NCI-H1105 (cell line): ENCODE measurements around the gene RNF112.
"Not testable (repeated sequence)": the region's sequence is repeated elsewhere in the genome, so short reads cannot be mapped to it uniquely, and the experiment has no call there.

Experiments
- DNase-seq: peaks from one replicate; lab custom pipeline; 2025; lab: John Stamatoyannopoulos, UW

Gene RNF112

DNA sequence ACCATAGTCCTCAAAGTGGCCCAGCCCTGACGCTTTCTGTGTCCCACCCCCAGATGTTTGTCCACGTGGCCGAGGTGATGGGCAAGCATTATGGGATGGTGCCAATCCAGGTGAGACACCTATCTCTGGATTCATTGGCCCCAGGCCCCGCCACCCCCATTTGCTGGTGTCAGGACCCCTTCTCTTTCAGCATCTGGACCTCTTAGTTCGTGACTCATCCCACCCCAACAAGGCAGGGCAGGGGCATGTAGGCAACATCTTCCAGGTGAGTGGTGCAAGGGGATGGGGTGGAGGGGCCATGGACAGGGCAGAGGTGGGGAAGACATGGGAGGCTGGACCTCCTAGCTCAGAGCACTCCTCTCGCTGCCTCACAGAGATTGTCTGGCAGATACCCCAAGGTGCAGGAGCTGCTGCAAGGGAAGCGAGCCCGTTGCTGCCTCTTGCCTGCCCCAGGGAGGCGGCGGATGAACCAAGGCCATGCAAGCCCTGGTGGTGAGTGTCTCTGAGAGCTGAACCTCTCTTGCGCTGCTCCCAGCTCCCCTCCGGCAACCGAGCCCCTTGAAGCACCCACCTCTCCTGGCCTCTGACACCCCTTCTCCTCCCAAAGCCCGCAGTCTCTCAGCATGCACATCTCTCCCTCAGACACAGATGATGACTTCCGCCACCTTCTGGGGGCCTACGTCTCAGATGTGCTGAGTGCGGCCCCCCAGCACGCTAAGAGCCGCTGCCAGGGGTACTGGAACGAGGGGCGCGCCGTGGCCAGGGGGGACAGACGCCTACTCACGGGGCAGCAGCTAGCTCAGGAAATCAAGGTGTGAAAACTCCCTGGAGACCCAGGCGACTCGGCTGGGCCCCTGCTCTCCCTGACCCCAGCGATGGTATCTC lies 3.6 kb downstream of the RNF112 start:
- DNase-seq: no peak

DNA sequence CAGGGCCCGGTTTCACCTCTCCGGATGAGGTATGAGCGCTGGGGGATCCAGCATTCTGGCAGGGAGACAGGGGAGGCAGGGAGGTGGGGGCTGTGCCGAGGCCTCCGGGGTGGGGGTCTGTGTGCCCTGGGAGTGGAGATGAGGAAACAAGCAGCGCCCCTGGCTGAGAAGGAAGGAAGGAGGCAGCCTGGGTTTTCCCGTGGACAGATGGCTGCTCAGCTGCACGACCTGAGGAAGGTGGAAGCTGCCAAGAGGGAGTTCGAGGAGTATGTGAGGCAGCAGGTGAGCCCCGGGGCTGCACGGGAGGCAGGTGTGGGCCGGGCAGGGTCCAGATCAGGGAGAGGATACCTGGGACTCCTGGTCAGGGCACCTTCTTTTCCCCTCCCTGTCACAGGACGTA lies 4.3 kb downstream of the RNF112 start:
- DNase-seq: no peak

DNA sequence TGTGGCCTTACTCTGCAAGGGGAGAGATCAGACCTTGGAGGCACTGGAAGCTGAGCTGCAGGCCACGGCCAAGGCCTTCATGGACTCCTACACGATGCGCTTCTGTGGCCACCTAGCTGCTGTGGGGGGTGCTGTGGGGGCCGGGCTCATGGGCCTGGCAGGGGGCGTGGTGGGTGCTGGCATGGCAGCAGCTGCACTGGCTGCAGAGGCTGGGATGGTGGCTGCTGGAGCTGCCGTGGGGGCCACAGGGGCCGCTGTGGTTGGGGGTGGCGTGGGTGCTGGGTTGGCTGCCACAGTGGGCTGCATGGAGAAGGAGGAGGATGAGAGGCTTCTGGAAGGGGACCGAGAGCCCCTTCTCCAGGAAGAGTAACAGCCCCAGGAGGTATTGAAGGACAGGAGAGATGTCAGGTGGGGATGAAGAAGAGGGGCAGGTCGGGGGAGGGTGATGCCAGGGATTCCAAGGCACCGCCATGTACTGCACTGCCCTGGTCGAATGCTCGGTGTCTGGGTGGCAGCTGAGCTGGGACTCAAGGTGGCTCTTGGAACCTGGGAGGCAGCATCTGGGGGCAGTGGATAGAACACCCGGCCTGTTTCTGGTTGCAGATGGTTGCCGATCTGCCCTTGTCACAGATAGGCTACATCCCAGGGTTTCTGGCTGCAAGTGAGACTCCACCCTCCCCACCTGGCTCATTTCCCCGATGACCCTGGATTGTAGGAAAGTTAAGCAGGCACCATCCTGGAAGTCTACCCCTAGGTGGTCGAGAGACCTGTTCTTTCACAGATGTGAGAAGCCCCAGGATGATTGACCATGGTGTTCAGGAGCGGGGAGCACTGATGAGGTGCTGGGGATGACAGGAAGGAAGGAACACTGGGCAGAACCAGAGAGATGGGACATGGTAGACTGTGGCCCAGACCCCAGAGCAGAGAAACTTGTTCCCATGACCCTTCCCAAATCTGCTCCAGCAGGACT lies 5.1 kb downstream of the RNF112 start:
- no peak for DNase-seq

DNA sequence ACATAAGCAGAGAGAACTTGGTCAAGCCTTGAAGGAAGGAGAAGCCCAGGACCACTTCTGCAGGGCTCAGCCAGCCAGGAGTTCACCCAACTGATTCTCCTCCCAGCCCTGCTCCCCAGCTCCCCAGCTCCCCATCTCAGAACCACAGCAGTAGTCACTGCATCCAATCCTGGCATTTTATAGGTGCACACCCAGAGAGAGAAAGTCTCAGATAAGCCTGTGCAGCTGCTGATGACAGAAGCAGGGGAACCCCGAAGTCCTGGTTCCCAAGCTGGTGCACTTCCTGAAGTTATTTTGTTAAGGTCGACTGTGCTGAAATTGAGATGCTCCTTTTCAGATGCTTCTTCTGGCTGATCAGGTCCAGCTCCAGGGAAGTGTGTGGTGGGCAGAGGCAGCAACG lies 6.6 kb downstream of the RNF112 start:
- no peak for DNase-seq

DNA sequence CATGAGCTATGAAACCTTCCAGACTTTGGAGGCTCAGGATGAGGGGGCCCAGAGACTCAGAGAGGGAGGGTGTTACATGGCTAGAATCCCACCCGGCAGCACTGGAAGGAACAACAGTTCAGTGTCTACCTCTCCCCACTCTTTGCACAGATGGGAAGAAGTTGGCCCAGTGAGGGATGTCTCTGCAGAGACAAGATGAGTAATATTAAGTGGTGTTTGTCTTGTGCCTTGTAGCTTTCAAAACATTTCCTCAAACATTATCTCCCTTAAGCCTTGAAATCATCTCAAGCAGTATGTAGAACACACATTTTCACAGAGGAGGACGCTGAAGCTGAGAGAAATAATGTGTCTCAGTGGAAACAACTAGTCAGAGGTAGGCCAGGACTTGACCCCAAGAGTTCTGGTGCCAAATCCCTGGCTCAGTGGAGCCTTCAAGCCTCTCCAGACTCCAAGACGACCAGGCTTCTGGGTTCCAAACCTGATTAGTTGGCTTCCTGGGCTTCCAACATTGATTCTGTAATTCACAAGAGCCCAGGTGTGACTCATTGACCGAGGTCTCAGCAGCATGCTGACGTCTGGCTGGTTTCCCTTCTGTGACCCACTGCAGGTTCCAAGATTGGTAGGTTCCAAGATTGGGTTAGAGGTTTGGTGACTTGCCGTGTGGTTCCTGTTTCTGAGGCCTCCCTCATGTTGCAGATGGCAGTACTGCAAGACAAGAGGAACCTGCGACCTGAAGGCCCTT lies 7.4 kb downstream of the RNF112 start:
- no peak for DNase-seq

DNA sequence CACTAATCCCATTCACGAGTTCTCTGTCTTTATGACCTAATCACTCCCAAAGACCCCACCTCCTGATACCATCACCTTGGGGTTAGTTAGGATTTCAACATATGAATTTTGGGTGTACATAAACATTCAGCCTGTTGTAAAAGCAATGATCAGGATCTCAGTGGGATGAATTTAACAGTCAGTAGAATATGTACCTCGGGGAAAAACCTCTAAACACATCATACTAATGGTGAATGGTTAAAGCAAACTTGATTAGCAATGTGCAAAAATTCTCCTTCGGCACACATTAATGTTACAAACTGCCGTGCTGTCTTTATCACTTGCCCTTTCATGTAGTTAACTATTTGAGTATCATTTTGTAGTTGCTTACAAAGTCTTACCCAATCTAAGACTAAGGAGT lies 10.2 kb downstream of the RNF112 start:
- DNase-seq: no peak

DNA sequence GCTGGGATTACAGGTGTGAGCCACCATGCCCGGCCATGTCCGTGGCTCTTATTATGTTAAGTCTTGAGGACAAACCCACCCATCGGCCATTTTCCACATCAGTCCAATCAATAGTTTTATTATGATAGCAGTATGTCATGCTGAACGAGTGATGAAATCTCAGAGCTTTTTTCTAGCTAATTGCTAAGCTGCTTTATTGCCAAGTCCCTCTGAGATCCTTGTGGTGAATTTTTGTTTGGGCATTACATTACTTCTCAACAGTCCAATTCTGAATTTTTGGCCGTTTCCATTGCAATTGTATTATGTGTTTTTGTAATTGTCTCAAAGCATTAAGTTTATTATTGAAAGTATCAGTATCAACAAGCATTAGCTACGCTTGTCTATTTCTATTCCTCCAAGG lies 10.9 kb downstream of the RNF112 start:
- DNase-seq: no peak

DNA sequence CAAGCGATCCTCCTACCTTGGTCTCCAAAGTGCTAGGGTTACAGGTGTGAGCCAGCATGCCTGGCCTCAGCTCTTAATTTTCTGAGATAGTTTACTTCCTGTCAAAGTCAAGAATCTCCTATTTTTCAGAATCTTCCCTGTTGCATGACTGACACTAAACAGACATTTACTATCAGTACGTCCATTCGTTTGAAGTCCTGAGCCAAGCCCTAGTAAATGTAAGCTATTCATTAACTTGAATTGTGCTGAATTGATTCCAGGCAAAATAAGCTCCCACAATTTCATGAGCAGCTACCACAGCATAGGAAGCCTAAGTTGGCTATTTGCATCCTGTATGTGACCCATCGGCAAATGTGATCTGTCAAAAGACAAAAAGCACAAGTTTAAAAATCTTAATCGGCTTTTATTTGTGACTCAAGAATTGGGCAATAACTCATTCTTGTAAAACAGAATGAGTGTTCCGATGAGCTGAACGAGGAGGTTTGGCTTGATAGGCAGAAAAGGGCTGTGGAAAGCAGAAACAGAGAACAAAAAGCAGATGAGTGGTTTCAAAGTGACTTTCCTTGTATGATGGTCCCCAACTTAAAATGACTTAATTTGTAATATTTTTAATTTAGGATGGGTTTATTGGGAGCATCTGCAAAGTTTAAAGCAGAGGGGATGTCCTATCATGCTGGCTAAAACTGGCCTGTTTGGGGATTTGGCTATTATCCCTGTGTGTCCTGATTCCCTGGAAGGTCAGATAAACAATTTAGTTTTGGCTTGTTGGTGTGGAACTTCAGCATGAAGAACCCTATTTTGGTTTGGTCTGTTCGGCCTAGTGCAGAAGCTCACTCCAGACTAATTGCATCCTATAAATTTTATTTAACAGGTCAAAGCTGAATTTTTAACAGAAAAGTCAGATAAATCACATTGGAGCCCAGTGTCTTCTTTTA lies 14.2 kb downstream of the RNF112 start:
- DNase-seq: no peak

DNA sequence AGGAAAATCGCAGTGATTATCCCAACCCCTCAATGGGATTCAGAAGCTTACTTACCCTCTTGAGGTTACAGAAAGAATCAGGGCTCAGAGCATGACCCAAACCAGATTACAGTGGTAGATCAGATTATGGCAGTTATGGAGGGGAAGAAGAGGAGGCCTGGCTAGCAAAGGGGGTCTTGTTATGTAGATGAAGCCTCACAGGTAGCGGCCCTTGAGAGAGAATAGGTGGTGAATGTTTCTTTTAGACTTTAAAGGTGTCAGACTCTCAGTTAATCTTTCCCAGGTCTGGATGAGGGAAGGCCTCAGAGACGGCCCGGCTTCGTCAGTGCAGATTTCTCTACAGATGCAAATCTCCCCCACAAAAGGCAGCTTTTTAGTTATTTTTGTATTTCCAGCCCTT lies 15.6 kb downstream of the RNF112 start:
- DNase-seq: no peak

DNA sequence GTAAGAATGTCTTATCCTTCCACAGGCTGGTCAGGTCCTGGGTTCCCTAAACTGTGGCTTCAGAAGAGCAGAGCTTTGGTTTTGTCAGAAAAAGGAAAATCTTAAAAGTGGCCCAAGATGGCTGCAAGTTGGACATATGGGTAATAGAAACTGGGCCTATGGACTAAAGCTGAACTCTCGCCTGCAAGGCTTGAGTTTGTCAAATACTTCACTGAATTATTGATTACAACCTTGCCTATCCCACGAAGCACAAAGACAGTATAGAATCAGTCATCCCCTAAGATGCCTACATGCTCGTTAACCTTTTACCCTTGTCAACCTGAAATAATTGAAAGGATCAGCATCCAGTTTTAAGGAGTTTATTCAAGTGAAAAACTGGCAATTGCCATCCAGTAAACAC lies 20.7 kb downstream of the RNF112 start:
- no peak for DNase-seq

DNA sequence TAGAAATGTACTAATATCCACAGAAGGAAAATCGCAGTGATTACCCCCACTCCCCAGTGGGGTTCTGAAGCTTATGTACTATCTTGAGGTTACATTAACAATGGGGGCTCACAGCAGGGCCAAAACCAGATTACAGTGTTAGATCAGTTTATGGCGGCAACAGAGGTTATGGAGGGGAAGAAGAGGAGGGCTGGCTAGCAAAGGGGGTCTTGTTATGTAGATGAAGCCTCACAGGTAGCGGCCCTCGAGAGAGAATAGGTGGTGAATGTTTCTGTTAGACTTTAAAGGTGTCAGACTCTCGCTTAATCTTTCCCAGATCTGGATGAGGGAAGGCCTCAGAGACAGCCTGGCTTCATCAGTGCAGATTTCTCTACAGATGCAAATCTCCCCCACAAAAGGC lies 22.2 kb downstream of the RNF112 start:
- no peak for DNase-seq

DNA sequence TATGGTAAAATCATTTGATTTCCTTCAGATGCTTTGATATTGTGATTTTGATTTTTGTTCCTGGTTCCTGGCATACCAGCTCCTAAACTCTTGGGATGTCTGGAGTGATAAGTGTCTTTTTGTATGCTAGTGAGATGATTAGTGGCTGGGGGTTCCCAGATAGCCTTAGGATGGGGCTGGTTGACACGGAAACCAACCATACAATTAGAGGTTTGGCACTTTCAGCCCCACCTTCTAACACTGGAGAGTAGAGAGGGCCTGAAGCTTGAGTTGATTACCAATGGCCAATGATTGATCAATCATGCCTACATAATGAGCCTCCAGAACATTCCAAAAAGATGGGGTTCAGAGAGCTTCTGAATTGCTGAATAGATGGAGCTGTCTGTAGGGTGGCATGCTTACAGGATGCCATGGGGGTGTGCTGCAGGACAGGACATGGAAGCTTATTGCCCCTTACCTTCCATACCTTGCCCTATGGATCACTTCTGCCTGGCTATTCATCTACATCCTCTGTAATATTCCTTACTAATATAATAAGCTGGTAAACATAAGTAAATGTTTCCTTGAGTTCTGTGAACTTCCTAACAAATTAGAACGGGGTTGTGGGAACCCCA lies 22.8 kb downstream of the RNF112 start:
- no peak for DNase-seq

DNA sequence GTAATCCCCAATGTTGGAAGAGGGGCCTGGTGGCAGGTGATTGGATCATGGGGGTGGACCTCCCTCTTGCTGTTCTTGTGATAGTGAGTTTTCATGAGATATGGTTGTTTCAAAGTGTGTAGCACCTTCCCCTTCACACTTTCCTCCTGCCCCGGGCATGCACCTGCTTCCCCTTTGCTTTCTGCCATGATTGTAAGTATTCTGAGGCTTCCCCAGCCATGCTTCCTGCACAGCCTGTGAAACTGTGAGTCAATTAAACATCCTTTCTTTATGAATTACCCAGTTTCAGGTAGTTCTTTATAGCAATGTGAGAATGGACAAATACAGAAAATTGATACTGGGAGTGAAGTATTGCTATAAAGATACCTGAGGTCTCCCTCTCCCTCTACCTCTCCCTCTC lies 29.4 kb downstream of the RNF112 start:
- no peak for DNase-seq

DNA sequence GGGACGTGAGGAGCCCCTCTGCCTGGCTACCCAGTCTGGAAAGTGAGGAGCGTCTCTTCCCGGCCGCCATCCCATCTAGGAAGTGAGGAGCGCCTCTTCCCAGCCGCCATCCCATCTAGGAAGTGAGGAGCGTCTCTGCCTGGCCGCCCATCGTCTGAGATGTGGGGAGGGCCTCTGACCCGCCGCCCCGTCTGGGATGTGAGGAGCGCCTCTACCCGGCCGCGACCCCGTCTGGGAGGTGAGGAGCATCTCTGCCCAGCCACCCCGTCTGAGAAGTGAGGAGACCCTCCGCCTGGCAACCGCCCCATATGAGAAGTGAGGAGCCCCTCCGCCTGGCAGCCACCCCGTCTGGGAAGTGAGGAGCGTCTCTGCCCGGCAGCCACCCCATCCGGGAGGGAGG lies 30.3 kb downstream of the RNF112 start:
- DNase-seq: not testable (repeated sequence)

DNA sequence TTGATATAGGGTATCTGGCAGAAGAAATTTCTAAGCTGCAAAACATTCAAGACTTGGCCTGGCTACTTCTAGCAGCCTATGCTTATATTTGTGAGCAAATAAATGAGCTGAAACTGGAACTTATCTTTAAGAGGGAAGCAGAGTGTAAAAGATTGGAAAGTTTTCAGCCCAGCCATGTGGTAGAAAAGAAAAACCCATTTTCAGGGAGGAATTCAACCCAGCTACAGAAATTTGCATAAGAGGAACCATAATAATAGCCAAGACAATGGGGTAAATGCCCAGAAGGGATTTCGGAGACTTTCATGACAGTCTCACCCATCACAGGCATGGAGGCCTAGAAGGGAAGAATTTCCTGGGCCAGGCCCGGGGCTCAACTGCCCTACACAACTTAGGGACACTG lies 31.7 kb downstream of the RNF112 start:
- no peak for DNase-seq

DNA sequence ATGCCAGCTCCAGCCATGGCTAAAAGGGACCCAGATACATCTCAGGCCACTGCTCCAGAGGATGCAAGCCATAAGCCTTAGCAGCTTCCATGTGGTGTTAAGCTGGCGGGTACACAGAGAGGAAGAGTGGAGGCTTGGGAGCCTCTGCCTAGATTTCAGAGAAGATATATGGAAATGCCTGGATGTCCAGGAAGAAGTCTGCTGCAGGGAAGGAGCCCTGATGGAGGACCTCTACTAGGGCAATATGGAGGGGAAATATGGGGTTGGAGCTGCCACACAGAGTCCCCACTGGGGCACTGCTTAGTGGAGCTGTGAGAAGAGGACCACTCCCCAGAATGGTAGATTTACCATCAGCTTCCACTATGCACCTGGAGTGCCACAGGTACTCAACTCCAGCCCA lies 32.1 kb downstream of the RNF112 start:
- no peak for DNase-seq

DNA sequence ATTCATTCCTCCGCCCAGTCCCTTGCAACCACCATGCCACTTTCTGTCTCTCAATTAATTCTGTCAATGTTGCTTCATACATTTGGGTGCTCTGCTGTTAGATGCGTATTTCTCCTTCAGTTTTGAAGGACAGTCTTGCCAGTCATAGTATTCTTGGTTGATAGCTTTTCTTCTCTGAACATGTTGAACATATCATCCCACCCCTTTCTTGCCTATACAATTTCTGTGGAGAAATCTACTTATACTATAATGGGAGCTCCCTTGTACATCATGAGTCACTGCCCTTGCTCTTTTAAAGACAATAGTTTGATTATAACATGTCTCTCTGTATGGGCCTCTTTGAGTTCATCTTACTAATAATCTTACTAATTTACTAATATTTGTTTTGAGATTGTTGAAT lies 34.1 kb downstream of the RNF112 start:
- no peak for DNase-seq

DNA sequence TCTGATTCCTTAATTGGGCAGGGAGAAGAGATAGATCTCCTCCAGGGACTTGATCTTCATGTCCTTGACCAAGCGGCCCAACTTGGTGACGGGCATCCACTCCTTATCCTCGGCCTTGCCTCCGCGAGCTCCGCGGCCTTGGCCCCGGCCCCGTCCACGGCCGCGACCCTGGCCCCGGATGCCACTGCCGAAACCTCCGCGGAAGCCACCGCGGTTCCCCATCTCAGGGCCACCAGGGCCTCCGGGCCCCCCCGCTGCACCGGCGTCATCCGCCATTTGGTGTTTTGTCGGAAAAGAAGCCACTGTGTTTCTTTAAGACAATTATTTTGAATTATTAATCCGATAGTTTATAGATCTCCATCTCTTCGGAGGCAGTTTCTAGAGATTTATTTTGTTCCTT lies 35.5 kb downstream of the RNF112 start:
- not testable (repeated sequence) for DNase-seq

DNA sequence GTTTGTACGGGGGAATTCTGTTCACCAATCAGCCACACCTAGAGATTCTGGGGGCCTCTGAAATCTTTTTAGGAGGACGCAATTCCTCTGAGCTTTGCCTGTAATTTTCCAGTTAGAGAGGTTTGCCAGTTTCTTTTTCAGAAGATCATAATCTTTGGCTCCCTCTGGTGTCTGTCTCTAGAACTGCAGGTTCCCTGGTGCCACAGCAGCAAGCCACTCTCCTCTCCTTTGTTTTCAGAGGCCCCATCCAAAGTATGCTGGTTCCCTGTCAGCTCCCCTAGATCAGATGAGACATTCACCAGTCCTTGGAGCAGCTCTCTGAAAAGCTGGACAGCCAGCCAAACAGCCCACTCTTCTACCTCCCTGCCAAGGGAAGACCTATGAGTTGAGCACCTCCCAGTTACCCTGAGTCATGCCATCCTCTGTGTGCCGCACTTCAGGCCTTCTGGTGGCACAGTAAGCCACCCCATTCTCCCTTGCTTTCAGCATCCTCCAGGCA lies 36.1 kb downstream of the RNF112 start:
- DNase-seq: peak; percentile 52
